DND-41 (cell line): ENCODE measurements around the gene CLASRP.

Experiments
- ATAC-seq: fragments of 200-7000 bp; cut with Tn5 transposase; 3 replicates; pipeline ENCODE4 v1.9.1; 2021; ENCODE audit warnings: low read depth; ENCODE audit not compliant: insufficient read depth
- DNase-seq: peaks from one replicate; pipeline ENCODE4 v3.0.0-alpha.2; 2020
- H2AFZ ChIP-seq: 2 replicates; pipeline ENCODE4 v1.6.0; 2012; ENCODE audit warnings: low read depth, low read length
- H3K27ac ChIP-seq: 2 replicates; pipeline ENCODE4 v1.5.1; 2012; ENCODE audit warnings: low read length, inconsistent platforms
- H3K27me3 ChIP-seq: fragments of 200-600 bp; sonication (generic); 2 replicates; pipeline ENCODE4 v1.6.0; 2012; ENCODE audit warnings: low read length, mild to moderate bottlenecking, inconsistent platforms; ENCODE audit not compliant: insufficient read depth, poor library complexity
- H3K36me3 ChIP-seq: 2 replicates; pipeline ENCODE4 v1.5.1; 2012; ENCODE audit warnings: low read length, inconsistent platforms; ENCODE audit not compliant: insufficient read depth
- H3K4me1 ChIP-seq: 2 replicates; pipeline ENCODE4 v1.5.1; 2012; ENCODE audit warnings: mild to moderate bottlenecking, low read length; ENCODE audit not compliant: insufficient read depth
- H3K4me2 ChIP-seq: 2 replicates; pipeline ENCODE4 v1.6.0; 2012; ENCODE audit warnings: mild to moderate bottlenecking, moderate library complexity, low read length, inconsistent platforms; ENCODE audit not compliant: insufficient read depth
- H3K4me3 ChIP-seq, 2 experiments: fragments of 200-600 bp in 1 of 2; shearing (Covaris generic) in 1 of 2; 2 replicates each; pipeline ENCODE4 v1.5.1; 2012 to 2016; ENCODE audit warnings: inconsistent platforms in 2 of 2, low read length in 2 of 2, mild to moderate bottlenecking in 2 of 2, low read depth in 1 of 2, moderate library complexity in 1 of 2
- H3K79me2 ChIP-seq: 2 replicates; pipeline ENCODE4 v1.6.0; 2012; ENCODE audit warnings: low read length, inconsistent platforms; ENCODE audit not compliant: insufficient read depth
- H3K9ac ChIP-seq: 2 replicates; pipeline ENCODE4 v1.6.0; 2012; ENCODE audit warnings: low read depth, mild to moderate bottlenecking, inconsistent platforms, low read length, moderate library complexity
- H3K9me3 ChIP-seq: 2 replicates; pipeline ENCODE4 v1.5.1; 2012; ENCODE audit warnings: low read length, moderate library complexity, mild to moderate bottlenecking, inconsistent platforms; ENCODE audit not compliant: insufficient read depth, severe bottlenecking
- H4K20me1 ChIP-seq: 2 replicates; pipeline ENCODE4 v1.6.0; 2012; ENCODE audit warnings: low read length; ENCODE audit not compliant: insufficient read depth
- EZH2 ChIP-seq: IDR thresholded peaks from 3 replicates; pipeline ENCODE4 v1.6.1; 2012; ENCODE audit warnings: borderline replicate concordance, low read depth, mild to moderate bottlenecking, moderate library complexity, low read length, inconsistent platforms; ENCODE audit not compliant: severe bottlenecking
- TF ChIP-seq, protein P1 (sequence below): IDR thresholded peaks from 2 replicates; pipeline ENCODE4 v1.5.1; 2012; ENCODE audit warnings: borderline replicate concordance, low read length, moderate library complexity, mild to moderate bottlenecking; ENCODE audit not compliant: poor library complexity, severe bottlenecking; ENCODE audit errors: extremely low read depth

CLASRP gene

GRCh38 chr19:45100201-45100600 lies 61.4 kb downstream of the CLASRP start:
- ATAC-seq: no peak
- Histone ChIP-seq H3K27ac (no peak overlapping the region), H3K79me2 (peaks cover 100% of the 10 kb centered on the region), H2AFZ (no peak overlapping the region), H3K4me3 (no peak overlapping the region), H3K9me3 (no peaks in the 10 kb centered on the region), H3K4me2 (no peak overlapping the region), H3K4me1 (peaks cover 30% of the 10 kb centered on the region), H4K20me1 (peaks cover 100% of the 10 kb centered on the region), H3K27me3 (no peaks in the 10 kb centered on the region), H3K36me3 (peaks cover 36% of the 10 kb centered on the region), H3K9ac (no peak overlapping the region)
- DNase-seq: no peak
- TF ChIP-seq, protein P1, sequence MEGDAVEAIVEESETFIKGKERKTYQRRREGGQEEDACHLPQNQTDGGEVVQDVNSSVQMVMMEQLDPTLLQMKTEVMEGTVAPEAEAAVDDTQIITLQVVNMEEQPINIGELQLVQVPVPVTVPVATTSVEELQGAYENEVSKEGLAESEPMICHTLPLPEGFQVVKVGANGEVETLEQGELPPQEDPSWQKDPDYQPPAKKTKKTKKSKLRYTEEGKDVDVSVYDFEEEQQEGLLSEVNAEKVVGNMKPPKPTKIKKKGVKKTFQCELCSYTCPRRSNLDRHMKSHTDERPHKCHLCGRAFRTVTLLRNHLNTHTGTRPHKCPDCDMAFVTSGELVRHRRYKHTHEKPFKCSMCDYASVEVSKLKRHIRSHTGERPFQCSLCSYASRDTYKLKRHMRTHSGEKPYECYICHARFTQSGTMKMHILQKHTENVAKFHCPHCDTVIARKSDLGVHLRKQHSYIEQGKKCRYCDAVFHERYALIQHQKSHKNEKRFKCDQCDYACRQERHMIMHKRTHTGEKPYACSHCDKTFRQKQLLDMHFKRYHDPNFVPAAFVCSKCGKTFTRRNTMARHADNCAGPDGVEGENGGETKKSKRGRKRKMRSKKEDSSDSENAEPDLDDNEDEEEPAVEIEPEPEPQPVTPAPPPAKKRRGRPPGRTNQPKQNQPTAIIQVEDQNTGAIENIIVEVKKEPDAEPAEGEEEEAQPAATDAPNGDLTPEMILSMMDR: no peak

DNA sequence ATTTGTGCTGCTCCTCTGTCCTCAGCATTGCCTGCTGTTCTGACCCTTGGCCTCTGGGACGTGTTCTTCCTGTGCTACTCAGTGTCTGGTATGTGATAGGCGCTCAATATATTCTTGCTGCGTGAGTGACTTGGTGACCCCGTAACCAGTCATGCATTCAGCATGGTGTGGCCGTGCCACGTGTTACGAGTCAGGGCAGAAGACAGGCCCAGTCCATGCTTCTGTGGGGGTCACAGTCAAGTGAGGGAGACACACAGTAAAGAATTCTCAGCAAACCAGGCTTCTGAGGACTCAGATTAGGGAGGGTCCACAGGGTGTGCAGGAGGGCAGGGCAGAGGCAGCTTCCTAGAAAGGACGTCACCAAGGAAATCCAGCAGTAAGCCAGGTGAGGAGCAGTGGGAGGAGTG lies 62.0 kb downstream of the CLASRP start:
- DNase-seq (no peak), ATAC-seq (no peak)
- peaks cover 24% of the 10 kb centered on the region for H3K4me1 ChIP-seq
- H3K36me3 ChIP-seq: peaks cover 36% of the 10 kb centered on the region
- H3K4me2 ChIP-seq: no peak overlapping the region
- TF ChIP-seq, protein P1: no peak
- TF ChIP-seq EZH2: no peak
- no peaks in the 10 kb centered on the region for H3K9me3 ChIP-seq
- H3K27ac ChIP-seq: no peak overlapping the region
- H2AFZ ChIP-seq: no peak overlapping the region
- no peaks in the 10 kb centered on the region for H3K27me3 ChIP-seq
- peaks cover 100% of the 10 kb centered on the region for H3K79me2 ChIP-seq
- peaks cover 100% of the 10 kb centered on the region for H4K20me1 ChIP-seq
- no peak overlapping the region for H3K4me3 ChIP-seq
- H3K9ac ChIP-seq: no peak overlapping the region

DNA sequence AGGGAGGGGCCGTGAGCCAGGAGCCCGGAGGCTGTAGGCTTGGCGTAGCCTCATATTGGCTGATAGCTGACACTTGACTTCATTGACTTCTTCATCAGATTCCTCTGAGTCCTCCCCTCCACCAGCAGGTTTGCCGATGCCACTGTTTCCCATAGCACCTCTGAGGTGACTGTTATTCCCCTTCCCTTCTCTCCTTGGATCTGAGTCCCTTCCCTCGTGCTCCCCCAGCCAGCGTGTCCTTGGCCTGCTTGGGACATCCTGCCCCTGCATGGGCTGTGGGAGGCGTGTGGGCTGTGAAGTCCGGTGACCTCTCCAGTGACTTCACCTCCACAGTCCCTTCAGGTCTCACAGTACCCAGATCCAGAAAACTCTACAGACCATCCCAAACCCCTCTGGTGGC lies 63.0 kb downstream of the CLASRP start:
- Histone ChIP-seq H4K20me1 (peaks cover 93% of the 10 kb centered on the region), H3K4me3 (no peak overlapping the region), H3K36me3 (peaks cover 32% of the 10 kb centered on the region), H3K9ac (no peak overlapping the region), H3K27me3 (no peaks in the 10 kb centered on the region), H3K79me2 (peaks cover 97% of the 10 kb centered on the region), H3K4me2 (no peak overlapping the region), H3K4me1 (peaks cover 15% of the 10 kb centered on the region), H2AFZ (no peak overlapping the region), H3K27ac (no peak overlapping the region), H3K9me3 (no peaks in the 10 kb centered on the region)
- DNase-seq (no peak), ATAC-seq (no peak)
- no peak for TF ChIP-seq EZH2
- TF ChIP-seq, protein P1: no peak

- Histone ChIP-seq H3K4me2 (no peak overlapping the region), H3K27ac (no peak overlapping the region), H3K4me3 (no peak overlapping the region), H4K20me1 (peaks cover 89% of the 10 kb centered on the region), H3K36me3 (peaks cover 29% of the 10 kb centered on the region), H3K9me3 (no peaks in the 10 kb centered on the region), H3K4me1 (peaks cover 10% of the 10 kb centered on the region), H3K9ac (no peak overlapping the region), H3K79me2 (peaks cover 97% of the 10 kb centered on the region), H2AFZ (no peak overlapping the region), H3K27me3 (no peaks in the 10 kb centered on the region)
- DNase-seq: no peak
- no peak for ATAC-seq
- no peak for TF ChIP-seq EZH2
- TF ChIP-seq, protein P1: no peak
Measured at GRCh38 chr19:45102481-45102880, 63.6 kb downstream of the CLASRP start.
